OCI-LY7 (cell line): ENCODE data around the gene LEMD2.

Experiments used
- CTCF ChIP-seq: fragments of 200-600 bp; sonication (generic); conservative IDR thresholded peaks from 2 replicates; pipeline ENCODE4 v1.5.1; 2014; ENCODE audit warnings: mild to moderate bottlenecking, antibody characterized with exemption, low read length, moderate library complexity, mixed read lengths
- EZH2phosphoT487 ChIP-seq: fragments of 200-600 bp; sonication (generic); IDR thresholded peaks from 2 replicates; pipeline ENCODE4 v1.6.1; 2018; ENCODE audit warnings: low read depth, borderline replicate concordance, mild to moderate bottlenecking, mixed run types, antibody characterized with exemption, low read length, moderate library complexity, mixed read lengths

GRCh38 chr6:33740204-33740608 lies 48.7 kb downstream of the LEMD2 start:
- TF ChIP-seq CTCF (no peak), EZH2phosphoT487 (no peak)
